Right atrium auricular region (tissue), 2 donors: Measurements from ENCODE around the gene EIF3I. TPM values are rescaled to one million over a fixed set of nuclear protein-coding genes. Genes with fewer than 3 reads are reported as not detected.

Source experiments
- DNase-seq: peaks from one replicate; pipeline ENCODE4 v3.0.0-alpha.2; 2019; ENCODE audit warnings: low spot score
- H3K27ac ChIP-seq, 2 donors: fragments of 200-600 bp; sonication (generic); 1 replicate in 1 of 2; 2 replicates in 1 of 2; pipeline ENCODE4 v1.5.1; 2016 to 2019
- H3K27me3 ChIP-seq, 2 donors: fragments of 200-600 bp; sonication (generic); one replicate each; pipeline versions ENCODE4 v1.5.1 to v1.6.0; 2017 to 2019
- H3K36me3 ChIP-seq: fragments of 200-600 bp; sonication (generic); one replicate; pipeline ENCODE4 v1.5.1; 2016
- H3K4me1 ChIP-seq, 2 donors: fragments of 200-600 bp; sonication (generic); one replicate each; pipeline versions ENCODE4 v1.5.1 to v1.6.0; 2017 to 2019
- H3K4me3 ChIP-seq, 2 donors: fragments of 200-600 bp; sonication (generic); 1 replicate in 1 of 2; 2 replicates in 1 of 2; pipeline ENCODE4 v1.5.1; 2017 to 2019; ENCODE audit warnings: mild to moderate bottlenecking in 1 of 2, moderate library complexity in 1 of 2
- H3K9me3 ChIP-seq, 2 donors: fragments of 200-600 bp; sonication (generic); one replicate each; pipeline ENCODE4 v1.5.1; 2019
- CTCF ChIP-seq, 2 donors: fragments of 200-600 bp; sonication (generic); IDR thresholded peaks; one replicate each; pipeline ENCODE4 v1.5.1; 2019; ENCODE audit warnings: antibody characterized with exemption in 2 of 2
- total RNA-seq, 2 donors: library from RNA; depleted of rRNA; stranded (reverse); fragments of >200 nt; gene quantifications; one replicate each; pipeline ENCODE4 v1.1.0, GENCODE V29; 2016

EIF3I gene
- total RNA-seq, 2 donors from 2014 or later, result 123 to 131 TPM

GRCh38 chr1:32231843-32232432, 9.7 kb downstream of the EIF3I start:
- H3K27me3 ChIP-seq, result no peaks in the 10 kb centered on the region
- H3K27ac ChIP-seq, result no peak overlapping the region
- no peak overlapping the region for H3K4me3 ChIP-seq
- no peaks in the 10 kb centered on the region for H3K9me3 ChIP-seq
- no peaks in the 10 kb centered on the region for H3K4me1 ChIP-seq
- H3K36me3 ChIP-seq, result peaks cover 50% of the 10 kb centered on the region
- no peak for DNase-seq
- TF ChIP-seq CTCF (IDR thresholded peaks at IDR 0.05), result no peak

- no peak for DNase-seq
- Histone ChIP-seq H3K9me3 (no peaks in the 10 kb centered on the region), H3K4me1 (no peaks in the 10 kb centered on the region), H3K4me3 (no peak overlapping the region), H3K27me3 (no peaks in the 10 kb centered on the region), H3K27ac (no peak overlapping the region), H3K36me3 (peaks cover 43% of the 10 kb centered on the region)
- TF ChIP-seq CTCF (IDR thresholded peaks at IDR 0.05), result no peak
Measured at GRCh38 chr1:32232558-32233304, 10.5 kb downstream of the EIF3I start.

DNA sequence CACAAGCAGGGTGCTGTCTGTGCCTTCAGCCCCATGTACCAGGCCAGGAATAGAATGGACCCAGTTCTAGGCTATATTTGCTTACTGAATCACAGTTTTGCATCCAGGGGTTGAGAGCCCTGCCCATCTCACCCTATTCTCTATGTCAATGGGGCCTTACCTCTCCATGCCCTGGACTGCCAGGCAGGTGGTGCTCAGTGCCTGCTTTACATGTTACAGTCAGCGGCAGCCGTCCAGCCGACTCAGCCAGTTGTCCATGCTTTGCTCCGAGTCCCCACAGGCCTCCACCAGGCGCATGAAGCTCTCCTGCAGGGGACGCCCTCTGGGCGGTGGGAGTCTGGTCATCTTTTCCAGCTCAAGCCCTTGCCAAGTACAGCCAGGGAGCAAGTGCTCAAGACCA, 12.6 kb downstream of the EIF3I start:
- Histone ChIP-seq H3K9me3 (no peaks in the 10 kb centered on the region), H3K4me1 (peaks cover 0 to 2% of the 10 kb centered on the region in 2 donors), H3K4me3 (no peak overlapping the region), H3K27me3 (no peaks in the 10 kb centered on the region), H3K27ac (no peak overlapping the region), H3K36me3 (peaks cover 26% of the 10 kb centered on the region)
- DNase-seq, result no peak
- no peak for TF ChIP-seq CTCF (IDR thresholded peaks at IDR 0.05)

DNA sequence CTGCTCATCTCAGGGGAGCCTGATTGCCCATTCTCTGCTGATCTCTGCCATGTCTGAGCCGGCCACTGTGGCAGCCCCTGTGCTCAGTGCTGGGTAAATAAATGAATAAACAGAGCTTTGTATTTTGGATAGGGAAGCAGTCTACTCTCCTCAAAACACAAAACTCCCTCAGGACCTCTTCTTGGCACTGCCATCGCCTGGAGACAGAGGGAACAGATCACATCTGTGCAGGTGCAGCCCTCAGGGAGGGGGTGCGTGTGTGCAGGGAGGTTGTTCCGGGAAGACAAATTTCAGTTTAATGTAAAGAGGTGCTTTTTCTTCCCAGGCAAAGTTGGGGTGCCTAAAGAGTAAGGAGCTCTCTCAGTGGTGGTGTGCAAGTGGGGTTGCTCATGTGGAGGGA, 17.1 kb downstream of the EIF3I start:
- DNase-seq, result no peak
- no peaks in the 10 kb centered on the region for H3K27me3 ChIP-seq
- H3K9me3 ChIP-seq, result no peaks in the 10 kb centered on the region
- H3K36me3 ChIP-seq, result no peaks in the 10 kb centered on the region
- H3K4me1 ChIP-seq, result peaks cover 0 to 25% of the 10 kb centered on the region in 2 donors
- H3K27ac ChIP-seq, result peak overlapping the region in 1 of 2 donors; percentile 88
- no peak overlapping the region for H3K4me3 ChIP-seq
- TF ChIP-seq CTCF (IDR thresholded peaks at IDR 0.05), result no peak

- H3K9me3 ChIP-seq, result no peaks in the 10 kb centered on the region
- peaks cover 0 to 25% of the 10 kb centered on the region in 2 donors for H3K4me1 ChIP-seq
- H3K27me3 ChIP-seq, result no peaks in the 10 kb centered on the region
- no peaks in the 10 kb centered on the region for H3K36me3 ChIP-seq
- peak overlapping the region; percentile 61 to 70 for H3K4me3 ChIP-seq
- DNase-seq, result no peak
- no peak for TF ChIP-seq CTCF (IDR thresholded peaks at IDR 0.05)
- peak overlapping the region; percentile 85 to 88 for H3K27ac ChIP-seq
Measured at GRCh38 chr1:32239790-32240139, 17.6 kb downstream of the EIF3I start.
